ENCODE results near the gene PDGFC. TPM values are rescaled to one million over a fixed set of nuclear protein-coding genes. Genes with fewer than 3 reads are reported as not detected.

The PDGFC gene
- total RNA-seq, 1 experiment from 2014 or later, result 4.5 TPM

GRCh38 chr4:156945532-156945931, 26.1 kb downstream of the PDGFC start:
- no peak for DNase-seq
- no peaks in the 10 kb centered on the region for H4K20me1 ChIP-seq (ENCODE audit: control insufficient read depth, insufficient read depth, insufficient read length)
- Mint-ChIP-seq H3K36me3 (ENCODE audit: insufficient read depth in 1 of 3, low read depth in 3 of 3) (no peaks in the 10 kb centered on the region), H3K4me1 (peaks cover 18 to 24% of the 10 kb centered on the region in 2 experiments), H3K27me3 (ENCODE audit: low read depth) (no peaks in the 10 kb centered on the region), H3K27ac (no peak overlapping the region), H3K4me3 (no peak overlapping the region), H3K9me3 (no peaks in the 10 kb centered on the region)
- H3K9me3 ChIP-seq (ENCODE audit: control insufficient read depth, low read depth, low read length), result no peaks in the 10 kb centered on the region
- no peak overlapping the region for H2AFZ ChIP-seq (ENCODE audit: low read length)
- H2BK120ac ChIP-seq (ENCODE audit: low read depth, low read length, poor library complexity, severe bottlenecking), result no peak overlapping the region
- H3K4me2 ChIP-seq (ENCODE audit: insufficient read depth, insufficient read length, low read length), result no peak overlapping the region
- no peak overlapping the region for H4K8ac ChIP-seq (replicated peaks; ENCODE audit: insufficient read length, low read depth, low read length)
- no peak overlapping the region for H3K56ac ChIP-seq (ENCODE audit: insufficient read length, low read depth, low read length)
- H4K91ac ChIP-seq (ENCODE audit: insufficient read length, low read depth, low read length), result no peak overlapping the region
- no peak overlapping the region for H2BK20ac ChIP-seq (ENCODE audit: low read depth, low read length, poor library complexity, severe bottlenecking)
- no peak overlapping the region for H4K5ac ChIP-seq (ENCODE audit: insufficient read length, low read depth, low read length)
- no peaks in the 10 kb centered on the region for H3K79me1 ChIP-seq (ENCODE audit: insufficient read depth, low read depth, low read length, poor library complexity, severe bottlenecking)
- no peaks in the 10 kb centered on the region for H3K23me2 ChIP-seq (ENCODE audit: insufficient read length, low read depth, low read length, poor library complexity, severe bottlenecking)
- H3K9ac ChIP-seq (ENCODE audit: extremely low read depth, insufficient read length, low read length), result no peak overlapping the region
- H3K4ac ChIP-seq (ENCODE audit: low read depth, low read length), result no peak overlapping the region
- H2BK15ac ChIP-seq (ENCODE audit: low read depth, low read length), result no peak overlapping the region
- no peaks in the 10 kb centered on the region for H3K27me3 ChIP-seq (ENCODE audit: insufficient read depth, low read length)
- no CpG with 5 or more reads among the region's 3 CpGs for WGBS (ENCODE audit: extremely low coverage, insufficient read length, low lambda C conversion rate)
- no peak overlapping the region for H3K27ac ChIP-seq (ENCODE audit: insufficient read length, low read depth, low read length)
- no peak overlapping the region for H2AK5ac ChIP-seq (ENCODE audit: insufficient read length, low read length)
- H3K4me1 ChIP-seq (ENCODE audit: insufficient read depth, low read length), result no peaks in the 10 kb centered on the region
- H3K79me2 ChIP-seq (ENCODE audit: insufficient read depth, low read length), result no peaks in the 10 kb centered on the region
- no peak for TF ChIP-seq CTCF (conservative IDR thresholded peaks at IDR 0.05)
- no peak overlapping the region for H3K18ac ChIP-seq (ENCODE audit: insufficient read length, low read depth, low read length)
- no peak overlapping the region for H3K23ac ChIP-seq (ENCODE audit: insufficient read length, low read depth, low read length)
- H3K14ac ChIP-seq (ENCODE audit: insufficient read depth, low read length), result no peak overlapping the region
- no peak overlapping the region for H2BK5ac ChIP-seq (ENCODE audit: insufficient read length, low read length)
- no peak overlapping the region for H2BK12ac ChIP-seq (ENCODE audit: insufficient read length, low read depth, low read length)
- H3T11ph ChIP-seq (ENCODE audit: low read length), result no peak overlapping the region
